DOHH2 (cell line): Measurements from ENCODE around the gene FGF21.

Source experiments
- EZH2phosphoT487 ChIP-seq: fragments of 200-600 bp; sonication (generic); IDR thresholded peaks from 2 replicates; pipeline ENCODE4 v1.6.1; 2017; ENCODE audit warnings: borderline replicate concordance, mild to moderate bottlenecking, antibody characterized with exemption, low read length, moderate library complexity, mixed read lengths
- TF ChIP-seq, protein P1 (sequence below): fragments of 200-600 bp; sonication (generic); IDR thresholded peaks from one replicate; pipeline ENCODE4 v1.5.1; 2014; ENCODE audit warnings: antibody characterized with exemption, mild to moderate bottlenecking, low read depth, low read length; ENCODE audit not compliant: poor library complexity, severe bottlenecking

DNA sequence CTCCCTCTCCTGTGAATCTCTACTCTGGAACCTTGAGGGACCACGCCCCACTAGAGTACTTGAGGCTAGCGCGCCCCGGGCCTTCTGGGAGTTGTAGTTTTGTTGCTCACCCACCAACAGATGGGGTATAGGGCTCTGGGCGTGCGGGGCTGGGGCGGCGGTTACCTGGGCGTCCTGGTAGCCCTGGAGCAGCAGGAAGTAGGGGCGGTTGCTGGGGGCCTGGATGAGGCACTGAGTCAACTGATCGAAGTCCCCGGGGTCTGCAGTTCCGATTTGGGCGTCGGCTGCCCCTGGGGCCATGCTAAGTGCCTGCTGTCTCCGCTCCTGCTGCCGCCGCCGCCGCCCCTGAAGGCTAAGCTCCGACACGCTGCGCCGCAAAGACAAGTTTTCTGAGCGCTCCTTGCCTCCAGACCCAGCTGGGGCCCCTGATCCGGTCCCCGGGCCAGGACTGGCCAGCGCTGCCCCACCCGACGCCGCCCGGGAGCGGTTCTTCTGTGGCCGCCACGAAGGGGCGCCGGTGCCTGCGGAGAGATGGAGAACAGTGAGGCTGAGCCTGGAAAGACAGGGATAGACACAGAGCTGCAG, 20.2 kb upstream of the FGF21 start:
- TF ChIP-seq, protein P1, sequence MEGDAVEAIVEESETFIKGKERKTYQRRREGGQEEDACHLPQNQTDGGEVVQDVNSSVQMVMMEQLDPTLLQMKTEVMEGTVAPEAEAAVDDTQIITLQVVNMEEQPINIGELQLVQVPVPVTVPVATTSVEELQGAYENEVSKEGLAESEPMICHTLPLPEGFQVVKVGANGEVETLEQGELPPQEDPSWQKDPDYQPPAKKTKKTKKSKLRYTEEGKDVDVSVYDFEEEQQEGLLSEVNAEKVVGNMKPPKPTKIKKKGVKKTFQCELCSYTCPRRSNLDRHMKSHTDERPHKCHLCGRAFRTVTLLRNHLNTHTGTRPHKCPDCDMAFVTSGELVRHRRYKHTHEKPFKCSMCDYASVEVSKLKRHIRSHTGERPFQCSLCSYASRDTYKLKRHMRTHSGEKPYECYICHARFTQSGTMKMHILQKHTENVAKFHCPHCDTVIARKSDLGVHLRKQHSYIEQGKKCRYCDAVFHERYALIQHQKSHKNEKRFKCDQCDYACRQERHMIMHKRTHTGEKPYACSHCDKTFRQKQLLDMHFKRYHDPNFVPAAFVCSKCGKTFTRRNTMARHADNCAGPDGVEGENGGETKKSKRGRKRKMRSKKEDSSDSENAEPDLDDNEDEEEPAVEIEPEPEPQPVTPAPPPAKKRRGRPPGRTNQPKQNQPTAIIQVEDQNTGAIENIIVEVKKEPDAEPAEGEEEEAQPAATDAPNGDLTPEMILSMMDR: no peak
- TF ChIP-seq EZH2phosphoT487: no peak
